Measurements from ENCODE around the gene THBD.

Gene THBD

DNA sequence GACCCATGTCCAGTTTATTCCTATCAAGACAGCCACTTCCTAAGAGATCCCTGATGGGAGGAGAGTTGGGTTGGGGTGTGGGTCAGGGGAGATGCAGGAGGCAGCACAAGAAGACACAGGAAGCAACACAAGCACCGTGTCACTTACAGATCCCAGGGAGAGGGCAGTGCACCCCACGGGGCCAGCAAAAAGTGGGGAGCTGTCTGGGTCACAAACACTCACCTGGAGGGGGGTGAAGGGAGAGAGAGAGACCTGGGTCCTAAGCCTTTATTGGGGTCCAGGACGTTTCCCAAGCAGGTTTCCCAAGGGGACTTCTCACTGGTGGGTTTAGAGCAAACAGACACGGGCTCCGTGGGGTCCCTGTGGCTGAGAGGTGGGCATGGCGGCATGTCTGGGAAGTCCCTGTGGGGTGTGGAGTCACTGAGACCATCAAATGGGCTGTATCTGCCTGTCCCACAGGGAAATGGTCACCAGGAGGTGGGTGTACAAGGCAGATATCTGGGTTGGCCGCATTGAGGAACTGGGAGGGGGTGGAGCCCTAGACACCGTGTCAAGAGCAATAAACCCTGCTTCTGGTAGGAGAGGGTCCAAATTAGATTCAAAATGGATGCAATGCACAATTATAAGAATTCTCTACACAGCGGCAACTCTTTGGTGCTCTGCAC is 38.2 kb upstream of the THBD start:
- Histone ChIP-seq H3K9ac (ENCODE audit: low read length) (no peak overlapping the region), H3K4me1 (ENCODE audit: insufficient read depth, low read length, severe bottlenecking) (no peaks in the 10 kb centered on the region), H3K4me3 (ENCODE audit: low read depth, low read length, poor library complexity, severe bottlenecking) (no peak overlapping the region), H2AFZ (ENCODE audit: low read length) (no peak overlapping the region), H3F3A (ENCODE audit: insufficient read depth, low read length) (no peaks in the 10 kb centered on the region), H3K9me3 (ENCODE audit: low read length) (no peaks in the 10 kb centered on the region), H3K4me2 (ENCODE audit: low read length) (no peak overlapping the region), H4K20me1 (ENCODE audit: insufficient read depth, low read length) (no peaks in the 10 kb centered on the region), H3K79me2 (ENCODE audit: insufficient read depth, low read length) (no peaks in the 10 kb centered on the region), H3K27ac (ENCODE audit: low read depth, low read length, poor library complexity, severe bottlenecking) (no peak overlapping the region), H3K9me2 (ENCODE audit: low read depth, low read length) (no peaks in the 10 kb centered on the region), H3K36me3 (ENCODE audit: insufficient read depth, low read length) (no peaks in the 10 kb centered on the region), H3K27me3 (ENCODE audit: insufficient read depth, low read length) (peaks cover 3% of the 10 kb centered on the region; the same call in 1 of the 2 replicates)
- no peak for TF ChIP-seq EZH2 (IDR thresholded peaks at IDR 0.05; ENCODE audit: borderline replicate concordance, low read length)
- TF ChIP-seq, protein P1, sequence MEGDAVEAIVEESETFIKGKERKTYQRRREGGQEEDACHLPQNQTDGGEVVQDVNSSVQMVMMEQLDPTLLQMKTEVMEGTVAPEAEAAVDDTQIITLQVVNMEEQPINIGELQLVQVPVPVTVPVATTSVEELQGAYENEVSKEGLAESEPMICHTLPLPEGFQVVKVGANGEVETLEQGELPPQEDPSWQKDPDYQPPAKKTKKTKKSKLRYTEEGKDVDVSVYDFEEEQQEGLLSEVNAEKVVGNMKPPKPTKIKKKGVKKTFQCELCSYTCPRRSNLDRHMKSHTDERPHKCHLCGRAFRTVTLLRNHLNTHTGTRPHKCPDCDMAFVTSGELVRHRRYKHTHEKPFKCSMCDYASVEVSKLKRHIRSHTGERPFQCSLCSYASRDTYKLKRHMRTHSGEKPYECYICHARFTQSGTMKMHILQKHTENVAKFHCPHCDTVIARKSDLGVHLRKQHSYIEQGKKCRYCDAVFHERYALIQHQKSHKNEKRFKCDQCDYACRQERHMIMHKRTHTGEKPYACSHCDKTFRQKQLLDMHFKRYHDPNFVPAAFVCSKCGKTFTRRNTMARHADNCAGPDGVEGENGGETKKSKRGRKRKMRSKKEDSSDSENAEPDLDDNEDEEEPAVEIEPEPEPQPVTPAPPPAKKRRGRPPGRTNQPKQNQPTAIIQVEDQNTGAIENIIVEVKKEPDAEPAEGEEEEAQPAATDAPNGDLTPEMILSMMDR (IDR thresholded peaks at IDR 0.05; ENCODE audit: low read length): no peak

DNA sequence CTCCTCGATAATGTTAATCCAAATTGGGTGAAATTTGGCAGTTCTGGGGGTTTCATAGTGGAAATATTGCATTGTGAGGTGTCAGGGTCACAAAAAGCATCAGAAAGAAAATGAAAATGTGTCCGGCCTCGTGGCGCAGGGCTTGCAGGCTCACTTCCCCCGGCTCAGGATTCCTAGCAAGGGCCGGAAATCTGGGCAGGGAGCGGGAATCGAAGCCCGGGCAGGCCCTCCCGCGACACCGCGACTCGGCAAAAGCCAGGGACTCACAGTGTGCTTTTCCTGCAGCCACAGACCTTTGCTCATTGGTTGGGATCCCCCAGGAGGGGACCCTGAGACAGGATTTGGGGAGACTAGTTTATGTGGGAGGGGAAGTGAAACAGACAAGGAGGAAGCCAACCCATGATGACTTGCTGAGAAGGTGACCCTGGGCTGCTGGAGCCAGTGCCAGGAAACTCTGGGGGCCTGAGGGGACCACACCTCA is 37.5 kb upstream of the THBD start:
- H2AFZ ChIP-seq (ENCODE audit: low read length): no peak overlapping the region
- H3K79me2 ChIP-seq (ENCODE audit: insufficient read depth, low read length): no peaks in the 10 kb centered on the region

GRCh38 chr20:23086056-23086566 is 36.6 kb upstream of the THBD start, which contains the start of gene CD93:
TSS of gene CD93 (minus strand) at chr20:23086324. CDS start at chr20:23086192, 132 bp downstream.
- H3K4me1 ChIP-seq (ENCODE audit: insufficient read depth, low read length, severe bottlenecking): no peaks in the 10 kb centered on the region
- no peaks in the 10 kb centered on the region for H3K79me2 ChIP-seq (ENCODE audit: insufficient read depth, low read length)
- H3K4me3 ChIP-seq (ENCODE audit: low read depth, low read length, poor library complexity, severe bottlenecking): no peak within 1 kb of the TSS
- no peaks in the 10 kb centered on the region for H3K9me2 ChIP-seq (ENCODE audit: low read depth, low read length)
- peaks cover 3% of the 10 kb centered on the region; the same call in 1 of the 2 replicates for H3K27me3 ChIP-seq (ENCODE audit: insufficient read depth, low read length)
- no peak within 1 kb of the TSS for H3K27ac ChIP-seq (ENCODE audit: low read depth, low read length, poor library complexity, severe bottlenecking)
- no peak within 1 kb of the TSS for H2AFZ ChIP-seq (ENCODE audit: low read length)
- H3K9ac ChIP-seq (ENCODE audit: low read length): no peak within 1 kb of the TSS
- no peaks in the 10 kb centered on the region for H3F3A ChIP-seq (ENCODE audit: insufficient read depth, low read length)
- TF ChIP-seq EZH2 (IDR thresholded peaks at IDR 0.05; ENCODE audit: borderline replicate concordance, low read length): no peak
- TF ChIP-seq, protein P1 (IDR thresholded peaks at IDR 0.05; ENCODE audit: low read length): no peak
- H3K9me3 ChIP-seq (ENCODE audit: low read length): no peaks in the 10 kb centered on the region
- no peaks in the 10 kb centered on the region for H4K20me1 ChIP-seq (ENCODE audit: insufficient read depth, low read length)
- H3K4me2 ChIP-seq (ENCODE audit: low read length): no peak within 1 kb of the TSS
- H3K36me3 ChIP-seq (ENCODE audit: insufficient read depth, low read length): no peaks in the 10 kb centered on the region

More for the DNA sequence above, 37.5 kb upstream of the THBD start:
- Histone ChIP-seq H3K9me3 (ENCODE audit: low read length) (no peaks in the 10 kb centered on the region), H3F3A (ENCODE audit: insufficient read depth, low read length) (no peaks in the 10 kb centered on the region), H4K20me1 (ENCODE audit: insufficient read depth, low read length) (no peaks in the 10 kb centered on the region), H3K4me3 (ENCODE audit: low read depth, low read length, poor library complexity, severe bottlenecking) (no peak overlapping the region), H3K36me3 (ENCODE audit: insufficient read depth, low read length) (no peaks in the 10 kb centered on the region), H3K9me2 (ENCODE audit: low read depth, low read length) (no peaks in the 10 kb centered on the region), H3K4me1 (ENCODE audit: insufficient read depth, low read length, severe bottlenecking) (no peaks in the 10 kb centered on the region), H3K27me3 (ENCODE audit: insufficient read depth, low read length) (peaks cover 3% of the 10 kb centered on the region; the same call in 1 of the 2 replicates), H3K4me2 (ENCODE audit: low read length) (no peak overlapping the region), H3K27ac (ENCODE audit: low read depth, low read length, poor library complexity, severe bottlenecking) (no peak overlapping the region), H3K9ac (ENCODE audit: low read length) (no peak overlapping the region)
- TF ChIP-seq, protein P1 (IDR thresholded peaks at IDR 0.05; ENCODE audit: low read length): no peak
- no peak for TF ChIP-seq EZH2 (IDR thresholded peaks at IDR 0.05; ENCODE audit: borderline replicate concordance, low read length)
